Breast epithelium (tissue), 4 donors: ENCODE results near the gene CDC14A. TPM values are rescaled to one million over a fixed set of nuclear protein-coding genes. Genes with fewer than 3 reads are reported as not detected.

Experiments
- DNase-seq, 2 donors: peaks; one replicate each; pipeline ENCODE4 v3.0.0-alpha.2; 2019; ENCODE audit warnings: low spot score in 2 of 2
- H3K27ac ChIP-seq, 2 donors: fragments of 200-600 bp; sonication (generic) in 1 of 2; one replicate each; pipeline ENCODE4 v1.5.1; 2016 to 2019; ENCODE audit warnings: mild to moderate bottlenecking in 1 of 2
- H3K27me3 ChIP-seq, 2 donors: fragments of 200-600 bp; sonication (generic) in 1 of 2; one replicate each; pipeline versions ENCODE4 v1.5.1 to v1.6.0; 2017 to 2019; ENCODE audit warnings: control low read depth in 1 of 2, mild to moderate bottlenecking in 1 of 2
- H3K36me3 ChIP-seq: fragments of 200-600 bp; one replicate; pipeline ENCODE4 v1.5.1; 2019
- H3K4me1 ChIP-seq, 2 donors: fragments of 200-600 bp; sonication (generic); one replicate each; pipeline ENCODE4 v1.5.1; 2016 to 2019; ENCODE audit warnings: control low read depth in 1 of 2
- H3K4me3 ChIP-seq, 3 donors: fragments of 200-600 bp; sonication (generic); 1 replicate in 2 of 3; 2 replicates in 1 of 3; pipeline ENCODE4 v1.5.1; 2016 to 2019; ENCODE audit warnings: mild to moderate bottlenecking in 3 of 3, moderate library complexity in 2 of 3
- H3K9me3 ChIP-seq, 2 donors: fragments of 200-600 bp; sonication (generic) in 1 of 2; one replicate each; pipeline ENCODE4 v1.5.1; 2016 to 2019; ENCODE audit warnings: control low read depth in 1 of 2
- CTCF ChIP-seq, 3 donors: fragments of 450-650 bp; IDR thresholded peaks; one replicate each; pipeline ENCODE4 v1.5.1; 2016 to 2017; ENCODE audit warnings: antibody characterized with exemption in 3 of 3, mild to moderate bottlenecking in 3 of 3, moderate library complexity in 3 of 3
- POLR2A ChIP-seq: fragments of 450-650 bp; IDR thresholded peaks from one replicate; pipeline ENCODE4 v1.6.1; 2016; ENCODE audit warnings: antibody characterized with exemption, mild to moderate bottlenecking, moderate library complexity
- POLR2AphosphoS5 ChIP-seq, 3 donors: sonication (generic); formaldehyde crosslinking; IDR thresholded peaks; one replicate each; pipeline ENCODE4 v1.6.1; 2017; ENCODE audit warnings: antibody characterized with exemption in 3 of 3
- intact Hi-C: fragments of 100-400 bp; cut with DNase I; formaldehyde crosslinking; loops from one replicate; pipeline ENCODE4 v1.15.1; 2023; ENCODE audit warnings: low total_unique reads
- total RNA-seq, 3 donors: library from RNA; depleted of rRNA; stranded (reverse); fragments of >200 nt; gene quantifications; one replicate each; pipeline ENCODE4 v1.1.0, GENCODE V29; 2016

CDC14A gene
- total RNA-seq, 3 donors from 2014 or later: 16.5 to 49.3 (median 33.1) TPM

GRCh38 chr1:100502052-100502792, 149.9 kb downstream of the CDC14A start:
- Histone ChIP-seq H3K27me3 (no peaks in the 10 kb centered on the region), H3K9me3 (no peaks in the 10 kb centered on the region), H3K4me3 (no peak overlapping the region), H3K27ac (no peak overlapping the region), H3K36me3 (peaks cover 14% of the 10 kb centered on the region), H3K4me1 (no peaks in the 10 kb centered on the region)
- no peak for DNase-seq
- intact Hi-C loops: no loop called here
- TF ChIP-seq POLR2AphosphoS5 (IDR thresholded peaks at IDR 0.05): no peak
- TF ChIP-seq POLR2A: no peak
- TF ChIP-seq CTCF (IDR thresholded peaks at IDR 0.05): no peak

GRCh38 chr1:100506217-100506616, 153.9 kb downstream of the CDC14A start:
- TF ChIP-seq POLR2AphosphoS5 (IDR thresholded peaks at IDR 0.05) (no peak), POLR2A (no peak), CTCF (IDR thresholded peaks at IDR 0.05) (no peak)
- Histone ChIP-seq H3K9me3 (no peaks in the 10 kb centered on the region), H3K4me3 (no peak overlapping the region), H3K36me3 (peaks cover 5% of the 10 kb centered on the region), H3K27ac (no peak overlapping the region), H3K4me1 (no peaks in the 10 kb centered on the region), H3K27me3 (no peaks in the 10 kb centered on the region)
- intact Hi-C loops: no loop called here
- DNase-seq: no peak

- H3K4me1 ChIP-seq: no peaks in the 10 kb centered on the region
- no peaks in the 10 kb centered on the region for H3K36me3 ChIP-seq
- H3K27me3 ChIP-seq: no peaks in the 10 kb centered on the region
- TF ChIP-seq POLR2A (no peak), CTCF (IDR thresholded peaks at IDR 0.05) (no peak), POLR2AphosphoS5 (IDR thresholded peaks at IDR 0.05) (no peak)
- H3K27ac ChIP-seq: no peak overlapping the region
- H3K4me3 ChIP-seq: no peak overlapping the region
- DNase-seq: no peak
- intact Hi-C loops: no loop called here
- no peaks in the 10 kb centered on the region for H3K9me3 ChIP-seq
These were observed 158.1 kb downstream of the CDC14A start for GRCh38 chr1:100510451-100510850.

GRCh38 chr1:100511058-100511457, 158.8 kb downstream of the CDC14A start:
- Histone ChIP-seq H3K9me3 (no peaks in the 10 kb centered on the region), H3K36me3 (no peaks in the 10 kb centered on the region), H3K27me3 (no peaks in the 10 kb centered on the region), H3K4me1 (no peaks in the 10 kb centered on the region), H3K27ac (no peak overlapping the region), H3K4me3 (no peak overlapping the region)
- no peak for DNase-seq
- TF ChIP-seq POLR2AphosphoS5 (IDR thresholded peaks at IDR 0.05) (no peak), CTCF (IDR thresholded peaks at IDR 0.05) (no peak), POLR2A (no peak)
- intact Hi-C loops: no loop called here

- H3K27ac ChIP-seq: no peak overlapping the region
- no peaks in the 10 kb centered on the region for H3K4me1 ChIP-seq
- no peaks in the 10 kb centered on the region for H3K27me3 ChIP-seq
- no peaks in the 10 kb centered on the region for H3K9me3 ChIP-seq
- DNase-seq: no peak
- no peak for TF ChIP-seq POLR2AphosphoS5 (IDR thresholded peaks at IDR 0.05)
- TF ChIP-seq POLR2A: no peak
- TF ChIP-seq CTCF (IDR thresholded peaks at IDR 0.05): no peak
- intact Hi-C loops: no loop called here
- no peak overlapping the region for H3K4me3 ChIP-seq
- H3K36me3 ChIP-seq: no peaks in the 10 kb centered on the region
These were observed 159.5 kb downstream of the CDC14A start for GRCh38 chr1:100511773-100512172.
